Measurements from ENCODE around the gene CACNA1E.

CACNA1E gene

DNA sequence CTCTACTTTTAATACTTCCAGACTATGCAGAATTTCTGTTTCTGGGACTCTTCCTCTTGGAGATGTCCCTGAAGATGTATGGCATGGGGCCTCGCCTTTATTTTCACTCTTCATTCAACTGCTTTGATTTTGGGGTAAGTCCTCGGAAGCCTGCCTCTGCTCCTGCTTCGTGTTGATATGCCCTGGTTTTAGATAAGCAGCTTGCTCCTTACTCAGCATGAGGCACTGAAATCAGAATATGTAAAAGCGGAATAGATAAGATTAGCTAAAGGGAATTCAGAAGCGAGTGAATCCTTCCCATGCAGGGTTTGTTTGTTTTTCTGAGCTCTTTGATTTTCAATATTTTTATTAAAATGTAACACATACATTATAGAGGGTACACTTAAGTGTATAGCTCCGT is 234.7 kb downstream of the CACNA1E start:
- DNase-seq = no peak

DNA sequence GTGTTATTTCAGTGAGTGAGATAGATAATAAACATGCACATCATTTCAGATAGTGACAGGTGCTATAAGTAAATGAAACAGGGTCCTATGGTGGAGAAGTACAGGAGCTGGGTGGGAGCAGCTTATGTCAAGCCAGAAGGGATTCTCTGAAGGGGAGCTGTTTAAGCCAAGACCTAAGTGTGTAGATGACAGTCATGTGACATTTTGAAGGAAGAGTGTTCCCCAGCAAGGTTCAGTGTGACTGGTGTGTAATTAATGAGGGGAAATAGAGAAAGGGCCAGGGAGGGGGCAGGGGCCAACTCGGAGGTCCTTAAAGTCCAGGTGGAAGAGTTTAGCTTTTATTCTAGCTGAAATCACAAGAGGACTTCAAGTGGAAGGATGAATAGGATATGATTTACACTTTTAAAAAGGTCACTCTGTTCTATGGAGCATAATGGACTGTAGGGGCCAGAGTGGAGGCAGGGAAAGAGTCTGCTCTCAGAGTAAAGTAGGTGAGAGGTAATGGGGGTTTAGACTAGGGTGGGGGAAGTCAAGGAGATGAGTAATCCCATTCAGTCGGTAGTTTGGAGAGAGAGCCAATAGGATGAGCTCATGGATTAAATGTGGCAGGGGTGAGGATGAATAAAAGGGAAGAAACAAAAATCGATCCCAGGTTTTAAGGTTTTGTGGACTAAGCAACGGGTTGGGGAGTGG is 243.1 kb downstream of the CACNA1E start:
- no peak for DNase-seq

DNA sequence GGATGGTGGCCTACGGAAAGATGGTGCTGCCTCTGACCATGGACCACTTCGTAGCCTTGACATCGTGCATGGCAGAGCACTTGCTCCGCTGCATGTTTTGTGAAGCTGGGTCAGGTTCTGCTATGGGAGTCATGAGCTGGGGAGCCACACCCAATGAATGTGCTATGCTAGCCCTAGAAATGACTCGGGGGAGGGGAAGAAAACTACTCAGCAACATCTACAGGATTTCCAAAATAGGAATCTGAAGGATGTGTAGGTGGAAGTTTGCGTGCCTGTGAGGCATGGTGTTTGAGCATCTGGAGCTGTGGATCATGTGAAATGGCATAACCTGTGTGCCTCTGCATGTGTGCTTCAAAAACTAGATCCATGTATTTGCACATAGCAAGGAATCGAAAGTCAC is 247.3 kb downstream of the CACNA1E start:
- no peak for DNase-seq

DNA sequence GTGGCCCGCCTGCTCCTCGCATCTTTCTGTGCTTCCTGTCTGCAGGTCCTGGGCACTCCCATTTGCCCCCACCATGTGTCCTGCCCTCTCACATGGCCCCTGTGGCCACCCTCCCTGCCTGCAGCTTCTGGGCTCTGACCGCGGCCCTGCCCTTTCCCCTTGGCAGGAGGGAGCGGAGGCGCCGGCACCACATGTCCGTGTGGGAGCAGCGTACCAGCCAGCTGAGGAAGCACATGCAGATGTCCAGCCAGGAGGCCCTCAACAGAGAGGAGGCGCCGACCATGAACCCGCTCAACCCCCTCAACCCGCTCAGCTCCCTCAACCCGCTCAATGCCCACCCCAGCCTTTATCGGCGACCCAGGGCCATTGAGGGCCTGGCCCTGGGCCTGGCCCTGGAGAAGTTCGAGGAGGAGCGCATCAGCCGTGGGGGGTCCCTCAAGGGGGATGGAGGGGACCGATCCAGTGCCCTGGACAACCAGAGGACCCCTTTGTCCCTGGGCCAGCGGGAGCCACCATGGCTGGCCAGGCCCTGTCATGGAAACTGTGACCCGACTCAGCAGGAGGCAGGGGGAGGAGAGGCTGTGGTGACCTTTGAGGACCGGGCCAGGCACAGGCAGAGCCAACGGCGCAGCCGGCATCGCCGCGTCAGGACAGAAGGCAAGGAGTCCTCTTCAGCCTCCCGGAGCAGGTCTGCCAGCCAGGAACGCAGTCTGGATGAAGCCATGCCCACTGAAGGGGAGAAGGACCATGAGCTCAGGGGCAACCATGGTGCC is 249.1 kb downstream of the CACNA1E start:
- no peak for DNase-seq

DNA sequence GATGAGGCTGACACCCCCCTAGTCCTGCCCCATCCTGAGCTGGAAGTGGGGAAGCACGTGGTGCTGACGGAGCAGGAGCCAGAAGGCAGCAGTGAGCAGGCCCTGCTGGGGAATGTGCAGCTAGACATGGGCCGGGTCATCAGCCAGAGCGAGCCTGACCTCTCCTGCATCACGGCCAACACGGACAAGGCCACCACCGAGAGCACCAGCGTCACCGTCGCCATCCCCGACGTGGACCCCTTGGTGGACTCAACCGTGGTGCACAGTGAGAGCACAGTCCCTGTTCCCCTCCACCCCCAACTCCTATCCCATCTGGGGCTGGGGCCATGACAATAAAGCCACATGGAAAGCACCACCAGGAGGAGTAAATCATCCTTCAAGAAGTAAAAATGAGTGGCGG is 250.2 kb downstream of the CACNA1E start:
- DNase-seq = no peak

DNA sequence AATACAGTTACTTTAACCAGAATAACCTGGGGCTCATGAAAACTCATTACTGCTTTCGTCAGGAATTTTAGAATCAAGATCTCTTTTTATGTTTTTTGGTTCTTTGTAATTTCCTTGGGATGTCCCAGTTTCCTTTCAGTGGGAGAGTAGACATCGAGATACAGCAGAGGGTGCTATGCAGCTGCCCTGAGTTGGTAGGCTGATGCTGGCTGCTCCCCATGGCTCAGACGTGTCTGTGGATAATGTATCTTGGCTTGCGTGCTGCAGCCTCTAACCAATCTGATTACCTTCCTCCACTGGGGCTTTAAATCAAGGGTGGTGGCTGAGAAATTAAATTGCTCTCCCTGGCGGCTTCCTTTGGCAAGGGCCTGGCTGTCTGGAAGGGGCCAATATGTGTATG is 253.7 kb downstream of the CACNA1E start:
- DNase-seq = no peak

DNA sequence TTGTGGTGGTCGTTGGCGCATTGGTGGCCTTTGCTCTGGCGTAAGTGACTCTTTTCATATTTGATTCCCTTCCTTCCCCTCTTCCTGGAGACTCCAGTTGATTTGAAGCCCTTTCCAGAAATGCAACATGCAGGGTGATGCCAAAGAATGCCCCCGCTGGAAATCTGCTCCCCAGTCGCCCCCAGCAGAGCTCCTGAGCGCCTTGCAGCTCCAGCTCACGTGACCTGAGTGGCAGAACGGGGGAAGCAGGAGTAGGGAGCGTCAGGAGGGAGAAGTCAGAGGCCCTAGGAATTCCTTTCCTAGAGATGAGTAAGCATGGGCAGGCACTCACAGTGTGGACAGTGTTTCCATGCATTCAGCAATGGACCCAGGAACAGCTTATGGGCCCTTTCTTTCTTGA is 255.9 kb downstream of the CACNA1E start:
- no peak for DNase-seq

DNA sequence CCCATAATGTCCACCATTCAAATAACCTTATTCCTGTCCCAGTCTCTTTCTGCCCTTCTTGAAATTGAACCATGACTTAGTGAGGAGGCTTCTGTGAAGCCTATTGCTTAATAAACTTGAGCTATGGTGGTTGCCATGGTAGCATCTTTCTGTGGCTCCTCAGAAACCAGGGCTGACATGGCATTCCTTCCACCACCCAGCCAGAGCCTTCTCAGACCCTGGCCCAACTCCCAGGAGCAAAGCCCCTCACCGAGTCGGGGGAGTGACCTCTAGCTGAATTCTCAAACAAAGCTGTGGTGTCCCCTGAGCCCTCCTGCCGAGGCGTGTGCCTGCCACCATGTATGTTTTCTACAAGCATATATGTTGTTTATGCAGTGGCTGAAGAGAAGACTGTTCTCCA is 259.1 kb downstream of the CACNA1E start:
- DNase-seq = no peak

DNA sequence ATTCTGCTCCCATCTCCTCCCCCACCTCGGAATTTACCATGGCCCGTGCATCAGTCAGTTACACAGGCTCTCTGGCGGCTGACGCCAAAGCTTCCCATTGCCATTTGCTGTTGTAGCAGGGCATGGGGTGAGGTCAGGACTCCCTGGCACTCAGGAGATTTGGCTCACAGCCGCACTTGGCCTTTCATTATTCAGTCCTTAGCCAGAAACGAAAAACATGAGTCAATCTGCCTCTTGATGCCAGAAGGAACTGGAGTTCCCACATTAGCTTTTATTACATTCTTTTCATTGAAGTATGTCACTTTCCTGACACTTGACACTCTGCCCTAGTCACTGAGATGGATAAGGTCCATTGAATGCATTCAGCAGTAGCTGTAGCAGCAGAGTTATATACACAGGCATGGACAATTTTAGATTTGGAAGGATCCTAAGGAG is 260.6 kb downstream of the CACNA1E start:
- no peak for DNase-seq

DNA sequence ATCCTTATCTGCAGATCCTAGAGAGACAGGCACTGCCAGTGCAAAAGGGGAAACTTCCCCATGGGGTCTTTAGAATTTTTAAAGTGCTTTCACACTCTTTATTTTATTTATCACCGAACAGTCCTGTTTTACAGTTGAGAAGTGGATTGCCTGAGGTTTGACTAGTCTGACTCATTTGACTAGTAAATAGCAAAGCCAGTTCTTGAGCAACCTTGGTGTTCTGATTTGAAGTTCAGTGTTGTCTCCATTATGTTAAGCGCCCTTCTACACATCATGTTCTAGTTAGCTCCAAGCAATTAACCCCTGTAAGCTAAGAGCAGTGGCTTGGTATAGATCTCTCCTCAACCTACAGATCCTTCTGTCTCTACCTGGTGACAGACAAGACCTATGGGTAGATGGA is 262.9 kb downstream of the CACNA1E start:
- no peak for DNase-seq

DNA sequence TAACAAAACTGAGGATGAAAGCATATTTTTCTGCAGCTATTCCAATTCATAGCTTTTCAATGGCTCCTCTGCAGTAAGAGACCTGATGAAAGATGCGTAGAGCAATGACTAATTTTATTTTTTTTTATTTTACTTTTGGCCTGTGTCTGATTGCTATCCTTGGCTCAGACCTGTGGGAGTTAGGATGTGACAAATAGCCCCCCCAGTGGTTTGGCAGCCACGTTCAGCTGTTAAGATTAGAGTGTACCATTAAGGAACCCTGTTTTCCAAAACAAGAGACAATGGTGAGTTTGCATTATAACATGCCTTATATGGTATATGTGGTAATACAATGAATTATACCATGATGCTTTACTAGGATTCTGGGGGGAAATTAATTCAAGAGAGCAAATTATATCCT is 264.7 kb downstream of the CACNA1E start:
- no peak for DNase-seq

DNA sequence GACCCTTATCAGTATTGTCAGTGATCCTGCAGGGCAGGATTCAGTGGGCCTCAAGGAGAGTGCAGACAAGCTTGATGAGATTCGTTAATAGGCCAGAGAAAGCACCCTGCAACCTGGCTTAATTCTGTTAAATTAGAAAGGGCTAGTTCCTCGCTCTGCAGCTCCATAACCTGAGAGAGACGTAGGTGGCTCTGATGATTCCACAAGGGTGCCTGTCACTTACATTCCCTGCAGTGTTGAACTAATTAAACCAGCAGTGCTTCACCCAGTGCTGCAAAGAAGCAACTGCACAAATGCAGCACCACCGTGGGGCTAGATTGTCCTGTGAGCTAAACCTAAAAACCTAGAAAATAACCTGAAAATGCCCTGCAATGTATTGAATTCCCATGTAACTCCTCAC is 270.8 kb downstream of the CACNA1E start:
- no peak for DNase-seq

DNA sequence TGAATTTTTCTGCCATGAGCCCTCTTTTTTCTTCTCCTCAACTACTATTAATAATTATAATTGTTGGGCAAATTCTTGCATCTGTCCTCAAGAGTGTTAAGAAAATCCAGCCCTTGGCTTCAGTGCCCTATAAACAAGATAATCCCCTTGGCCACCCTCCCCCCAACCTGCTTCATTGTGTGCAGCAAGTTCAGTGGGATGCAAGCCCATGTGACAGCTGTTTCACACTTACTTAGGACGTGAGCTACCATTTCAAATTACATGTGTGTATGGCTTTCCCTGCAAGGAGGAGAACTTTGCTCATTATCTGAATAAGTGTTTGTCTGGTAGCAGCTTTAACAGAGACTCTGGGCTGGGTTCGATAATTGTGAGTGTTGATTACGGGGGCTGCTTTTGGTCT is 276.2 kb downstream of the CACNA1E start:
- no peak for DNase-seq

DNA sequence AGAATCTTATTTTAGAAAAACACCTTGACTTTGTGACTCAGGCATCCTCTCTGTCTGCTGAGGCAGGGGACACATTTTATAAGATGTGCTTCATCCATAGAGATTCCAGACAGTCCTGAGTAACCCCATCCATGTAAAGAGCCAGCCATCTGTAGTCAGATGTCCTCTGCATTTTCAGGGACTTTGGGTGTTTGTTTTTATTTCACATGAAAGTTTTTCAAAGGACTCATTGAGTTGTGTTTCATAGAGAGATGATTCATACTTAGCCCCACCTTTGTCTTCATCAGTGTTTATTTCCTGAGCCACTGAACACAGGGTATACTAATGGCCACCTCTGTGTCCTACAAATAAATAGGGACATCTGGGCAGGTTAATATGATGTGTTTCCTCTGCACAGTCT is 280.4 kb downstream of the CACNA1E start:
- DNase-seq = no peak

DNA sequence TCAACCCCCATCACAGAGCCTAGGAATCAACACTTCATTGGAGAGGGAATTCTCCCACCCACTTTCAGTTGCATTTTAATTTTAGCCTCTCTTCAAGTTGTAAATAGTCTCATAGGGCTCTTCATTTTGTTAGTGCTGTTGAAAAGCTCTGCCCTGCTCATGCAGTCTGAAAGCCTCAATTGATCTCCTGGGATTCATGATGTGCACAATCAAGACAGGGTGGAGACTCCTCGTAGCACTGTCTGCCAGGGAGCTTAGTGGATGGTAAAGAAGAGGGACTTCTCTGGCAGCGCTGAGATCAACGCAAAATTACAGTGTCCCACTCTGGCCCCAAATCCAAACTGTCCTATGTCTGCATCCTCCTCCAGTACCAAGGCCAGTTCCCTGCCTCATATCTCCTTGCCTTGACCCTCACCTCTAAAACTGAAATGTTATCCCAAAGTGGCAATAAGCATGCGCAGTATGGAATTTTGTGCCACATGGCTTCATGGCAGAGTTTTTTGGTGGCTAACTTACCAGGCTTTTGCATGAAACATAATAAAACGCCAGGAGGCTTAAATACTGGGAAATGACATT is 282.2 kb downstream of the CACNA1E start:
- DNase-seq = no peak

DNA sequence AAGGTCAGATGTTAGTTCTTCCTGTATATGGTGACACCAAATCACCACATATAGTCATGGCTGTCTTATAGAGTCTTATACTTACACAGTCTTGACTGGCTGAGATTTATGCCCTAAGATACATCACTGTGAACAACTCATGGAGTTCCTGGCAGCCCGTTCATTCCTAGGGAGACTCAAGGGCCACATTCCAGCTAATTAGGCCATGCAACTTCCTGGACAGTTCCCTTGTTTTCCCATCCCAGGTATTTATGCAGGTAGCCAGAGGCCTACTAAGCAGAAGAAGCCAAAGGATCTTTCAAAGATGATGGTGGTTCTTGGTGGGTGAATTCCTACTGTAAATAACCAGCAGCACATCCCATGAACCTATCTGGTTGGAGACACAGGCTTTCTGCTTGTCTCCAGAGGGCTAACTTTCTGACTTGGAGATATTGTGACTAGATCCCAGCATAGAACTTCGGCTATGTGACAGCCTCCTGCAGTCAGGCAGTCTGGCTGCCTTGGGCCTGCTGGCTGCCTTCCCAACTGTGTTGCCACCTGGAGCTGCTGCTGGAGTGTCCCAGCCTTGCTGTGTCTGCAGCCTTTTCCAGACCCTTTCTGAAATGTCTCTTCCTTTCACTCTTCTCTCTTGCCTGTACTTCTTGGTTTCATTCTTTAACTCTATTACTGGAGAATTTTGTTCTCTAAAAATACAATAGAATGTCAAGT is 283.8 kb downstream of the CACNA1E start:
- no peak for DNase-seq

DNA sequence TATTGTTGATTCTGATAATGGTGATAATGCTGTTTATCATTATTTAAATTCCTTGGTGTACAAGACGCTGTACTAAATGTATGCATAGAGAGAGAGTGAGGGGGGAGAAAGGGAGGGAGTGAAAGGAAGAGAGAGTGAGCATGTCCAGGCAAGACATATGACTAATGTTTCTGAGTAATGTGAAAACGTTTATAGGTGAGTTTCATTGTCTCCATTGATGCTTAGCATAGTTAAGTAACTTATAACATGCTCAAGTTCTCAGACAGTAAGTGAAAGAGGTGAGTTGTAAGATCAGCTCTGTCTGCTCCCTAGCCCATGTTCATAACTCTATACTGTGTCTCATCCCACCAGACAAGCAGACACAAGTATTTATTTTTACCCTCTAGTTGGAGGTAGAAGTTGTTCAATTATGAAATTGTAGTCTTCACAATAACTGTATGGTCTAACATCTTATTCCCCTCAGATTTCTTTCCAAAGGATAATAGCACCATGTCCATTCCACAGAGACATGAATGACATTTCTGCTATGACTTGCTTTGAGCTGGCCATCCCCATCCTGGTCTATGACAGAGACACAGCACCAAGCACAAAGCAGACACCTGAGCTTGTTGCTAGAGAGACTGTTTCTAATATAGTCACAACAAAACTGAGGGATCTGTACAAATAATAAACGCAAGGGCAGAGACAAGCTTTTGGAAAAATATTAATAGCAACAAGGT is 285.1 kb downstream of the CACNA1E start:
- DNase-seq = no peak

DNA sequence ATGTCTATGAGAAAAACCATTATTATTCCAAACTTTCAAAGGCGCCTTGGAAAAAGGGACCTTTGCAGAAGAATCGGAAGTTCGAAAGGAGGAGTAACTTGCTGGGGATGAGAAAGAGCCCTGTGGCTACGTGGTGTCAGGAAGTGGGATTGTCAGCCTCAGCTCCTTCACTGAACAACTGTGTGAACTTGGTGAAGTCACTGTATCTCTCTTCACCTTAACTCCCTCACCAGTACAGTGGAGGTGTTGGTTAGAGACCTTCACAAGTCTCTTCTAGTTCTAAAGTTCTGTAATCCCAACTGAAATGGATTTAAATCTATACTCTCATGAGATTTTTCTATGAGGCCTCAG is 285.6 kb downstream of the CACNA1E start:
- DNase-seq = no peak

DNA sequence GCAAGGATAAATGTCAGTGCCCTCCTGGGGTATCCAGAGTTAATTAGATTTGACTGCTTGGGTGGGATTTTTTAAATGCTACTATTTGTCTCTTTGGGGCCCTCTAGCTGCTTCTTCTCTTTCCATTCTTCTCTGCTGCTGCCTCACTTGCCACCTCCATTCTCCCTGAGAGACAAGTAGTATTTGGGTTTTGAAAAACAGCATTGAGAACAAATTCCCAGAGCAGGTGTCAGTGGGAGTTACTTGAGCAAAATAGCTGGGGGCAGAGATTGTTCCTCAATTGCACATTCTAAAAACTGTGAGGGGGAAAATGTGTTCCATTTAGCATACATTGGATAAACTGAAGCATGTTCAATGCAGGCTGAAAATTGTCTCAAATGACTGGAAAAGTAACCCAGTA is 286.5 kb downstream of the CACNA1E start:
- DNase-seq = no peak

DNA sequence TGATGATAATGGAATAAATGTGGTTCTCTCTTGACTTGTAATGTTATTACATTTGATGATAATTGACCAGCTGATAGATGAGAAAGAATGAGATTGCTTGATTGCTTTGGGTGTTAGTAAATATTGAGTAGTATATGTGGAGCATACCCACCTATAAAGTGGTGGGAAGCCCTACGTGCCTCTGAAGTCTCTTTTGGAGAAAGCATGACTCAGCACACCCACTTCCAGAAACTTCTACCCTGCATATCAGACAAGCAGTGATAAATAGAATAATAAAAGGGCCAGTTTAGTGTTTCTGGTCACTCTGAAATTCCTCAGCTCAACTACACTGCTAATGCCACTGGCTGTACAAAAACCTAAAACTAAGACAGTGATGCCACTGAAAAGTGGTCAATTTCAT is 289.4 kb downstream of the CACNA1E start:
- no peak for DNase-seq

DNA sequence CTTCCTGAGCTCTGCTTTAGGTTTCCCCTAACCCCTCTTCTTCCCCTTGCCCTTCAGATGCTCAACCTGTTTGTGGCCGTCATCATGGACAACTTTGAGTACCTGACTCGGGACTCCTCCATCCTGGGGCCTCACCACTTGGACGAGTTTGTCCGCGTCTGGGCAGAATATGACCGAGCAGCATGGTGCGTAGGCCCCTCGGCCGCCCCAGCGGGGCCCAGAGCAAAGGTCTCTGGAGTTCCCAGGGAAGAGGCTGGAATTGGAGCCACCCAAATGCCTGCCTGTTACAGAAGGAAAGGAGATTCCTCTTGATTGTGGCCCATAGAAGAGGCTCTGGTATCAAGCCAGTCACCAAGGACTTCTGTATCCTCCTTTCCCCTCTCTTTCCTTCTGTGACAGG is 292.7 kb downstream of the CACNA1E start:
- DNase-seq = no peak

DNA sequence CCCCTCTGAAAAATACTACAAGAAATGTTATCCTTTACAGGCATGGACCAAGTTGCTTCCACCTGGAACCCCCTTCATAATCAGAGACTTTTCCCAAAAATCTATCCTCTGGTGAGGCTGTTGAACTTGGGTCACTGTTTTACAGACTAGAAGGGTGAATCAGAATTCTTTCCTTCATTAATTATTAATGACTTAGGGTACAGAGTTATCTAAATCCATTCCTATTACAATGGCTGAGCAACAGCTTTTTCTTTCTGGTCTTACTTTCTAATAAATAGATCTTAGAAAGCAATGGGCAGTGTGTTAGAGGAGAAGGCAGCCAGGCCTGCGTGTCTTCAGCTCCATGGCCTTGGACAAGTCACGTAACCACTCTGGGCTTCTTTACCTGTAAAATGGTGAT is 294.0 kb downstream of the CACNA1E start:
- DNase-seq = no peak

DNA sequence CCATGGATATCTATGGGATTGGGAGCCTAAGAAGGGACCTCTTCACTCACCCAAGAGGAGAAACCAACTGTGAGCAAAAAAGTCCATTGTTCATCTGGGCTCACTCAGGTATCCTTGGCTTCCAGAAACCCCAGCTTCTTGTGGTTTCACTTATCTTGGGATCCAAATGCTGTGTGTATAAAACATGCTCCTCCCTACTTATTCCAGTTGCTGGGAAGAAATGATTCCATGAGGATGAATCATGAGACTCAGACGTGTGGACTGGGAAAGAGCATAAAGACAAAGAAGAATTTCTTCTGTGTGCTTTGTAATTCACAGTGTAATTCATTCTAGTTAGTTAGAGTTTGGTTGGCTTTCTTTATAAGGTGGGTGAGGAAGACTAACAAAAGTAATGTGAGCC is 294.5 kb downstream of the CACNA1E start:
- no peak for DNase-seq
